Measurements from ENCODE around the gene YPEL4.

Gene YPEL4

GRCh38 chr11:57650739-57651090 lies 1.0 kb upstream of the YPEL4 start:
- DNase-seq (ENCODE audit: low spot score): no peak
- H3K27ac ChIP-seq: no peak overlapping the region
- no peak for TF ChIP-seq CTCF (IDR thresholded peaks at IDR 0.05)
- H3K4me3 ChIP-seq: no peak overlapping the region

GRCh38 chr11:57648801-57649735 lies 644 bp downstream of the YPEL4 start:
- H3K4me3 ChIP-seq: peak overlapping the region; percentile 53
- no peak for TF ChIP-seq CTCF (IDR thresholded peaks at IDR 0.05)
- DNase-seq (ENCODE audit: low spot score): no peak
- peak overlapping the region in 1 of 2 donors; percentile 40 for H3K27ac ChIP-seq

GRCh38 chr11:57647960-57648800 lies 1.5 kb downstream of the YPEL4 start:
- no peak for DNase-seq (ENCODE audit: low spot score)
- Histone ChIP-seq H3K27ac (no peak overlapping the region), H3K4me3 (peak overlapping the region; percentile 53)
- no peak for TF ChIP-seq CTCF (IDR thresholded peaks at IDR 0.05)

- H3K27ac ChIP-seq: no peak overlapping the region
- H3K4me3 ChIP-seq: no peak overlapping the region
- no peak for DNase-seq (ENCODE audit: low spot score)
- TF ChIP-seq CTCF (IDR thresholded peaks at IDR 0.05): no peak
These were observed 2.3 kb downstream of the YPEL4 start for GRCh38 chr11:57647372-57647771.

- Histone ChIP-seq H3K27ac (no peak overlapping the region), H3K4me3 (no peak overlapping the region)
- no peak for TF ChIP-seq CTCF (IDR thresholded peaks at IDR 0.05)
- DNase-seq (ENCODE audit: low spot score): no peak
These were observed 2.9 kb downstream of the YPEL4 start for GRCh38 chr11:57646799-57647303.

- no peak for DNase-seq (ENCODE audit: low spot score)
- H3K27ac ChIP-seq: no peak overlapping the region
These were observed 3.4 kb downstream of the YPEL4 start for GRCh38 chr11:57646194-57646798.

More at GRCh38 chr11:57646194-57646798, 3.4 kb downstream of the YPEL4 start:
- no peak overlapping the region for H3K4me3 ChIP-seq
- no peak for TF ChIP-seq CTCF (IDR thresholded peaks at IDR 0.05)
